GM19193 (cell line): ENCODE measurements around the gene RCCD1.
A peak's percentile ranks its signal among the peaks of the same experiment; 100 is the strongest.

Experiments
- POLR2A ChIP-seq: IDR thresholded peaks from 4 replicates; pipeline ENCODE4 v1.6.1; 2011; ENCODE audit not compliant: insufficient read depth, insufficient read length; ENCODE audit errors: extremely low read depth

RCCD1 gene

GRCh38 chr15:90970274-90970673 is 15.6 kb downstream of the RCCD1 start:
- no peak for TF ChIP-seq POLR2A

GRCh38 chr15:90972133-90972532 is 17.4 kb downstream of the RCCD1 start:
- no peak for TF ChIP-seq POLR2A

GRCh38 chr15:90974216-90974615 is 19.5 kb downstream of the RCCD1 start:
- no peak for TF ChIP-seq POLR2A

- TF ChIP-seq POLR2A = no peak
Measured at GRCh38 chr15:90979582-90979981, 24.9 kb downstream of the RCCD1 start.

- TF ChIP-seq POLR2A = no peak
Measured at GRCh38 chr15:90981681-90982080, 27.0 kb downstream of the RCCD1 start.

GRCh38 chr15:90982135-90982534 is 27.5 kb downstream of the RCCD1 start:
- no peak for TF ChIP-seq POLR2A

GRCh38 chr15:90986790-90987507 is 32.3 kb downstream of the RCCD1 start:
- no peak for TF ChIP-seq POLR2A

- no peak for TF ChIP-seq POLR2A
Measured at GRCh38 chr15:90987561-90988141, 33.0 kb downstream of the RCCD1 start.

GRCh38 chr15:90988296-90988695 is 33.6 kb downstream of the RCCD1 start:
- TF ChIP-seq POLR2A = no peak

- TF ChIP-seq POLR2A = no peak
Measured at GRCh38 chr15:90989040-90989768, 34.5 kb downstream of the RCCD1 start.

GRCh38 chr15:90990446-90990845 is 35.8 kb downstream of the RCCD1 start:
- TF ChIP-seq POLR2A = no peak

- no peak for TF ChIP-seq POLR2A
Measured at GRCh38 chr15:90991587-90992285, 37.1 kb downstream of the RCCD1 start.

GRCh38 chr15:90994059-90994416 is 39.4 kb downstream of the RCCD1 start:
- TF ChIP-seq POLR2A = no peak

- TF ChIP-seq POLR2A = peak; percentile 79
Measured at GRCh38 chr15:90994417-90995311, 40.0 kb downstream of the RCCD1 start, which contains the start of gene PRC1. TSS of gene PRC1 (minus strand) at chr15:90994535. CDS start at chr15:90994417, 118 bp downstream.
